ENCODE results near the gene HNRNPUL1.

HNRNPUL1 gene

DNA sequence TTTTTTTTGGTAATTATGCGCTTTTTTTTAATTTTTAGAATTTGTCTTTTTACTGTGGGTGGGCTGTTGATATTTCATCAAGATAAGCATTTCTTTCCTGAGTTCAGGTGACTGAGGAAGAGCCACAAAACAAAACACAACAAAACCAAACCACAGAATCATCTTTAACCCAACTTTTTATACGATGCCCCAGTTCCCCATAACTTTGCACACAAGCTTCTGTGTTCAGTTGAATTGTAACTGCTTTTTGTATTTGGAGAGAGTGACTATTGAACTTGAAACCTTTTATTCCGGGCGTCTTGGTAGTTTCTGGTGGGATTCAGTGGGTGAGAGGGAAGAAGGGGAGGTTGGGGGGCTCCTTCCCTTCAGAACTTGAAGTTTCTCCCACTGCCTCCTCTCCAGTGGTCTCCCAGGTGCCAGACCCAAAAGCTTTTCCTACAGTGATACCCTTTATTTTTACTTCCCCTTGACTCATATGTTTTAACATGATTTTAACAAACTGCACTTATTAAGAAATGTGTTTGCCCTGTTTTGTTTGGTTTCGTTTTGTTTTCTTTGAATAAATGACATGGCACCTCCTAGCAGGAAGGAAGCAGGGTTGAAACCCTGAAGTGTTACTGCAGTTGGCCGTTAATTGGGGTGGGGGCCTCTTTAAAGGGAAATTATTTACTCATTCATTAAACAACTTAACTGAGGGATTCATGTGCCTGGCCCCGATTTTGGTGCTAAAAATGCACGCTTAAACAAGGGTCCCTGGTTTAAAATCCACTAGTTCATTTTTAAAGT lies 43.1 kb downstream of the HNRNPUL1 start:
- Histone ChIP-seq H3K36me3 (ENCODE audit: insufficient read depth, low read length) (peaks cover 55% of the 10 kb centered on the region), H3K9ac (ENCODE audit: insufficient read length) (peak overlapping the region; percentile 4), H3K4me3 (no peak overlapping the region), H3K27ac (peak overlapping the region; percentile 87), H3K9me3 (ENCODE audit: low read depth, low read length) (no peaks in the 10 kb centered on the region)
- TF ChIP-seq FOXP2 (optimal IDR thresholded peaks at IDR 0.05; ENCODE audit: control extremely low read depth, extremely low read length, insufficient read depth) (no peak), EZH2 (IDR thresholded peaks at IDR 0.05) (no peak), POLR2AphosphoS5 (IDR thresholded peaks at IDR 0.05; ENCODE audit: borderline replicate concordance, low read depth, low read length) (no peak)
- no peak for DNase-seq (ENCODE audit: low read depth, low spot score)

DNA sequence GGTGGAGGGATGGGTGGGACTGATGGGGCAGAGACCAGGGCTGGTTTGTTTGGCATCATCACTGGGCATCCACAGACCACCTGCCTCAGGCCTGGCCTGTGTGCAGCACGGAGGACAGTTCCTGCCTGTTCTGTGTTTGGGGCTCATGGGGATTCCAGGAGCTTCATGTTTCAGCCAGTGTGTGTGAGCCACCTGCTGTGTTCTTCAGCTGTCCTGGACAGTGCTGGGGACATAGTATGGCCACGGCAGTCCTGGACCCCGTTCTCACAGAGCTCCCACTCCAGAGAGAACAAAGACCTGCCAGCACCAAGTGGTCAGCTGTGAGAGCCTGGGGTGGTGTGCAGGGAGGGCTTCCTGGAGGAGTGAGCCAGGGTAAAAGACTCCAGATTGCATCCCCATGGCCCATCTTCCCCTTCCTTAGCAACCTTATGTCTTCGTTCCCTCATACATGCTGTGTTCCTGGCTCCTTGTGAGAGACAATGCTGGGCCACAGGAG lies 43.8 kb downstream of the HNRNPUL1 start:
- H3K4me3 ChIP-seq: no peak overlapping the region
- peaks cover 55% of the 10 kb centered on the region for H3K36me3 ChIP-seq (ENCODE audit: insufficient read depth, low read length)
- TF ChIP-seq EZH2 (IDR thresholded peaks at IDR 0.05): no peak
- TF ChIP-seq FOXP2 (optimal IDR thresholded peaks at IDR 0.05; ENCODE audit: control extremely low read depth, extremely low read length, insufficient read depth): no peak
- TF ChIP-seq POLR2AphosphoS5 (IDR thresholded peaks at IDR 0.05; ENCODE audit: borderline replicate concordance, low read depth, low read length): no peak
- no peak overlapping the region for H3K9ac ChIP-seq (ENCODE audit: insufficient read length)
- no peaks in the 10 kb centered on the region for H3K9me3 ChIP-seq (ENCODE audit: low read depth, low read length)
- no peak for DNase-seq (ENCODE audit: low read depth, low spot score)
- H3K27ac ChIP-seq: peak overlapping the region; percentile 87

DNA sequence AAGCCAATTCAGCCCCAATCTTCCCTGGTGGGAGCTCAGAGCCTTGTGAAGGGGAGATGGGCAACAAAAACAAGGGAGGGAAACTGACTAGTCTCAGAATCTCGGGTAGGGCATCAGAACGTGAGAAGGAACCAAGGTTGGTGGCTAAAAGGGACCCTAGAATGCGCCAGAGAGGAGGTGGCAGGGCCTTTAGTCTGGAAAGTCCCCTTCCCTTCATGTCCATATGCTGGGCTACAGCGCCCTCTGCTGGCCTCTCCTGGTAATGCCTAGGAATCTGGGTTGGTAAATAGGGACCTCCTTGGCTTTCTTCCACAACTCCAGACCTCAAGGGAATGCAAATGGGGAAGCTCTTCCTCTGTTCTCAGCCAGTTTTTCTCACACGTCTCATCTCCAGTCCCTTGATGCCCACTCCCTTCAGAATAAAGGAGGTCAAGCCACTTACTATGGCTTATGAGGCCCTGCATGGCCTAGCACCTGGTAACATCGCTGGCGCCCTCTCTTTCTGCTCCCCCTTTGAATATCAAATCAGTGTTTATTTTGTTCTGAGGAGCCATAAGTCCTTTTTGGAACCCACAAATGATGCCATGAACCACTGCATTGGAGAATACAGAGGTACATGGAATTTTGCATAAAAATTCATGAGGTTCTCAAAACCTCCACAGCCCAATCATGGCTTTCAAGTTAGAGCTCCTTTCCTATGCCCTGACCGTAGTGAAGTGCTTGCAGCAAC lies 44.4 kb downstream of the HNRNPUL1 start:
- DNase-seq (ENCODE audit: low read depth, low spot score): peak; percentile 91
- H3K9ac ChIP-seq (ENCODE audit: insufficient read length): no peak overlapping the region
- H3K4me3 ChIP-seq: no peak overlapping the region

DNA sequence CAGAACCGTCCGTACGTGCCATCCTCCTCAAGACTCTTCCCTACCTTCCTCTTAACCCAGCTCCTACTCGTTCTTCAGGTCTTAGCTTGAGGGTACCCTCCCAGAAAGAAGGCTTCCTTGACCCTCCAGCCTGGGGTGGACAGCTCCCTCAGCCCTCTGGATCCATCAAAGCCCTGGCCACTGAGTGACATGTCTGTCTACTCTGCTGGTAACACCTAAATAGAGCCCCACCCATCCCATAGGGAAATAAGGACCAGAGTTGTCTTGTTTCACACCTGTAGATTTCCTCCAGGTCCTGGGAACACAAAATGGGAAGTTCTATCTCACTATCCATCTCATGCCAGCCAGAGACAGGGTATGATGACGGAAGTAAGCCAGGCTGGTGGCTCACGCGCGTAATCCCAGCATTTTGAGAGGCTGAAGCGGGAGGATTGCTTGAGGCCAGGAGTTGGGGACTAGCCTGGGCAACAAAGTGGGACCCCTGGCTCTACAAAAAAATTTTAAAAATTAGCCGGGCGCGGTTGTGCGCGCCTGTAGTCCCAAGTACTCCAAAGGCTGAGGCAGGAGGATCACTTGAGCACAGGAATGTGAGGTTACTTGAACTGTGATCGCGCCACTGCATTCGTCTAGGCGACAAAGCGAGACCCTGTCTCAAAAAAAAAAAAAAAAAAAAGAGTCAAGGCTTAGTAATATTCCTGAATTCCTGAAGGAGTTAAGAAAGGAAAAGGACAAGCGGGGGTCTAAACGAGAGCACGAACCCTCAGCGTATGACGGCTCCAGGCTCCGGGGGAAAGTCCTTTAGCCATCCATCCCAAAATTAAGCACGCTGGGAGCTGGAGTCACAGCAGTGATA lies 45.2 kb downstream of the HNRNPUL1 start:
- Histone ChIP-seq H3K9ac (ENCODE audit: insufficient read length) (peak overlapping the region; percentile 96), H3K4me3 (peak overlapping the region; percentile 98), H3K9me3 (ENCODE audit: low read depth, low read length) (no peaks in the 10 kb centered on the region), H3K36me3 (ENCODE audit: insufficient read depth, low read length) (peaks cover 52% of the 10 kb centered on the region), H3K27ac (peak overlapping the region; percentile 95)
- no peak for DNase-seq (ENCODE audit: low read depth, low spot score)
- TF ChIP-seq POLR2AphosphoS5 (IDR thresholded peaks at IDR 0.05; ENCODE audit: borderline replicate concordance, low read depth, low read length) (no peak; the same call in 1 of the 2 replicates), EZH2 (IDR thresholded peaks at IDR 0.05) (no peak), FOXP2 (optimal IDR thresholded peaks at IDR 0.05; ENCODE audit: control extremely low read depth, extremely low read length, insufficient read depth) (no peak)

More for the DNA sequence above, 44.4 kb downstream of the HNRNPUL1 start:
- no peaks in the 10 kb centered on the region for H3K9me3 ChIP-seq (ENCODE audit: low read depth, low read length)
- H3K36me3 ChIP-seq (ENCODE audit: insufficient read depth, low read length): peaks cover 53% of the 10 kb centered on the region
- peak overlapping the region; percentile 95 for H3K27ac ChIP-seq
- no peak for TF ChIP-seq FOXP2 (optimal IDR thresholded peaks at IDR 0.05; ENCODE audit: control extremely low read depth, extremely low read length, insufficient read depth)
- TF ChIP-seq EZH2 (IDR thresholded peaks at IDR 0.05): no peak
- TF ChIP-seq POLR2AphosphoS5 (IDR thresholded peaks at IDR 0.05; ENCODE audit: borderline replicate concordance, low read depth, low read length): no peak; the same call in 1 of the 2 replicates

DNA sequence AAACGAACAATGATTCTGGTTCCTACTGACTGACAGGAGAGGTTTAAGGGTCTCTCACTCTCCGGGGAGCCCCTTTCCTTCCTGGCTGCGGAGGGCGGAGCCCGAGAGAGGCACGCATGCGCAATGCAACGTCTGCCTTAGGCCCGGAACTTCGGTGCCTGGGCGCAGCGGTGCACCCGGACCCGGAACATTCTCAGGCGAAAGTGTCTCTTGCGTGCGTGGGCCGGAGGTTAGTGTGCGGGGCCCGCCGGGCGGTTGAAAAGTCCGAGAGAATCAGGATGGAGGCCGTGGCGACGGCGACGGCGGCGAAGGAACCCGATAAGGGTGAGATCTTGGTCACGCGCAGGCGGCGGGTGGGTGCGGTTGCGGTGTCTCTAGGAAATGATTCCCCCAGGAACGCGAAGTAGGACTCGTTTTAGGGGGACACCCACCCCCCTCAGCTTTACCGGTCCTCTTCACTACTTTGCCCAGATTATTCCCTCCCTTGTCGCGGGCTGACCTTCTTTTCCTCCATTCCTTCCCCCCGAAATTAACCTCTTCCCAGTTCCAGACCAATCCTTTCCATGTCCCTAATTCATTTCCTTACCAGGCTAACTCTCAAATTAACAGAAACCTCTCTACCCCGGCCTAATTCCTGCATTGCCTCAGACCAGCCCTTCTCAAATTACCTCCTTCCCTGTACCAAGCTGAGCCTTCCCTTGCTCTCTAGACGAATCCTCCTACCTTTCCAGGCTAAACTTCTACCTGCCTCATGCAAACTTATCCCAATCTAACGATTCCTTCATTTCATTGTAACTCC lies 46.1 kb downstream of the HNRNPUL1 start, which contains the start of gene CCDC97:
TSS of gene CCDC97 (plus strand) at position 140 of the 799 bp plus-strand sequence. CDS start at position 279, 139 bp downstream.
- peak; percentile 71 for DNase-seq (ENCODE audit: low read depth, low spot score)
- Histone ChIP-seq H3K27ac (peak within 1 kb of the TSS; percentile 95), H3K9me3 (ENCODE audit: low read depth, low read length) (no peaks in the 10 kb centered on the region), H3K9ac (ENCODE audit: insufficient read length) (peak within 1 kb of the TSS; percentile 96), H3K36me3 (ENCODE audit: insufficient read depth, low read length) (peaks cover 47% of the 10 kb centered on the region), H3K4me3 (peak within 1 kb of the TSS; percentile 98)
- TF ChIP-seq FOXP2 (optimal IDR thresholded peaks at IDR 0.05; ENCODE audit: control extremely low read depth, extremely low read length, insufficient read depth): no peak
- TF ChIP-seq POLR2AphosphoS5 (IDR thresholded peaks at IDR 0.05; ENCODE audit: borderline replicate concordance, low read depth, low read length): peak; percentile 87

DNA sequence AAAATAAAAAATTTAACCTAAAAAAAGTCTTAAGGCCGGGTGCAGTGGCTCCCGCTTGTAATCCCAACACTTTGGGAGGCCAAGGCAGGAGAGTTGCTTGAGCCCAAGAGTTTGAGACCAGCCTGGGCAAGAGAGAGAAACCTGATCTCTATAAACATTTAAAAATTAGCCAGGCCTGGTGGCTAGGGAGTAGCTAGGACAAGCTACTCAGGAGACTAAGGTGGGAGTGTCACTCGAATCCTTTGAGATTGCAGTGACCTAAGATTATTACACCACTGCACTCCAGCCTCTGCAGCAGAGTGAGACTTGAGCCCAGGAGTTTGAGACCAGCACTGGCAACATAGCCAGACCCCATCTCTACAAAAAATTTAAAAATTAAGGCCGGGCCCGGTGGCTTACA lies 46.9 kb downstream of the HNRNPUL1 start:
- no peak overlapping the region; the same call in 1 of the 2 replicates for H3K27ac ChIP-seq
- no peaks in the 10 kb centered on the region for H3K9me3 ChIP-seq (ENCODE audit: low read depth, low read length)
- no peak for DNase-seq (ENCODE audit: low read depth, low spot score)

DNA sequence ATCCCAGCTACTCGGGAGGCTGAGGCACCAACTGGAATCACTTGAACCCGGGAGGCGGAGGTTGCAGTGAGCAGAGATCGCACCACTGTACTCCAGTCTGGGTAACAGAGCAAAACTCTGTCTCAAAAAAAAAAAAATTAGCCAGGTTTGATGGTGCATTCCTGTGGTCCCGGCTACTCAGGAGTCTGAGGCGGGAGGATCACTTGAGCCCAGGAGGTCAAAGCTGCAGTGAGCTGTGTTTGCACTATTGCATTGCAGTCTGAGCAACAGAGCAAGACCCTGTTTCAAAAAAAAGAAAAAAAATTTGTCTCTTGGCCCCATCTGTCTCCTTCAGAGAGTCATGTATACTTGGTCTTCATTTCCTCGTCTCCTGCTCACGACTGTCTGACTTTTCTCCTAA lies 47.4 kb downstream of the HNRNPUL1 start:
- H3K9ac ChIP-seq (ENCODE audit: insufficient read length): no peak overlapping the region
- no peak for DNase-seq (ENCODE audit: low read depth, low spot score)
- peaks cover 44% of the 10 kb centered on the region for H3K36me3 ChIP-seq (ENCODE audit: insufficient read depth, low read length)
- H3K9me3 ChIP-seq (ENCODE audit: low read depth, low read length): no peaks in the 10 kb centered on the region
- no peak overlapping the region for H3K4me3 ChIP-seq
- TF ChIP-seq EZH2 (IDR thresholded peaks at IDR 0.05) (no peak), POLR2AphosphoS5 (IDR thresholded peaks at IDR 0.05; ENCODE audit: borderline replicate concordance, low read depth, low read length) (no peak), FOXP2 (optimal IDR thresholded peaks at IDR 0.05; ENCODE audit: control extremely low read depth, extremely low read length, insufficient read depth) (no peak)
- no peak overlapping the region for H3K27ac ChIP-seq

More for the DNA sequence above, 46.9 kb downstream of the HNRNPUL1 start:
- H3K9ac ChIP-seq (ENCODE audit: insufficient read length): peak overlapping the region; percentile 96
- H3K4me3 ChIP-seq: peak overlapping the region; percentile 98
- peaks cover 44% of the 10 kb centered on the region for H3K36me3 ChIP-seq (ENCODE audit: insufficient read depth, low read length)
- TF ChIP-seq EZH2 (IDR thresholded peaks at IDR 0.05) (no peak), POLR2AphosphoS5 (IDR thresholded peaks at IDR 0.05; ENCODE audit: borderline replicate concordance, low read depth, low read length) (no peak), FOXP2 (optimal IDR thresholded peaks at IDR 0.05; ENCODE audit: control extremely low read depth, extremely low read length, insufficient read depth) (no peak)
